ENCODE results near the gene PSIP1.

Gene PSIP1

DNA sequence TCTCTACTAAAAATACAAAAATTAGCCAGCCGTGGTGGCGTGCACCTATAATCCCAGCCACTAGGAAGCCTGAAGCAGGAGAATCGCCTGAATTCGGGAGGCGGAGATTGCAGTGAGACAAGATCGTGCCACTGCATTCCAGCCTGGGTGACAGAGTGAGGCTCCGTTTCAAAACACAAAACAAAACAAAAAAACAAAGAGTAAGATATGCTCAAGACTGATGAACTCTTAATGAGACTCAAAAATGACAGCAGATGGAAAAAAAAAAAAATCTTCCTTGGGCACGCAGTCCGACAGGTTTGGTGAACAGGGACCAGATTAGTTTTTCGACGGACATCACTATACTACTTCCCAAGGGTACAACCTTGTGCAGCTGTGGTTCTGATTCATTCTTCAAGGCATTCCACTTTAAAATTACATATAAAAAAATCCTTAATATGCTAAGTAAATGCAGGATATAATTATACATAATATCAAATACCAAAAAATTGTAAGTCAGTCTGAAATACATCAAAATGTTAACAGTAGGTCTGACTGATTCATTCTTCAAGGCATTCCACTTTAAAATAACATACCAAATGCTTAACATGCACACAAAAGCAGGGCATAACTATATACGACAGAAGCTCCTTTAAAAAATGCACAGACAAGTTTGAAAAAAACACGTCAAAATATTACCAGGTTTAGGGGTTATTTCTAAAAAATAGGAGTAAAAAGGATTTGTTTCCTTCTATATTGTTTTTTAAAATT lies 12.3 kb downstream of the PSIP1 start:
- Histone ChIP-seq H3K4me3 (no peak overlapping the region), H3K9ac (ENCODE audit: insufficient read length) (no peak overlapping the region), H3K27ac (no peak overlapping the region), H3K36me3 (ENCODE audit: insufficient read depth, low read length) (peaks cover 96% of the 10 kb centered on the region), H3K9me3 (ENCODE audit: low read depth, low read length) (peaks cover 8% of the 10 kb centered on the region; the same call in 1 of the 2 replicates)
- DNase-seq (ENCODE audit: low read depth, low spot score) = no peak
- no peak for TF ChIP-seq FOXP2 (optimal IDR thresholded peaks at IDR 0.05; ENCODE audit: control extremely low read depth, extremely low read length, insufficient read depth)
- TF ChIP-seq POLR2AphosphoS5 (IDR thresholded peaks at IDR 0.05; ENCODE audit: borderline replicate concordance, low read depth, low read length) = no peak
- no peak for TF ChIP-seq EZH2 (IDR thresholded peaks at IDR 0.05)

DNA sequence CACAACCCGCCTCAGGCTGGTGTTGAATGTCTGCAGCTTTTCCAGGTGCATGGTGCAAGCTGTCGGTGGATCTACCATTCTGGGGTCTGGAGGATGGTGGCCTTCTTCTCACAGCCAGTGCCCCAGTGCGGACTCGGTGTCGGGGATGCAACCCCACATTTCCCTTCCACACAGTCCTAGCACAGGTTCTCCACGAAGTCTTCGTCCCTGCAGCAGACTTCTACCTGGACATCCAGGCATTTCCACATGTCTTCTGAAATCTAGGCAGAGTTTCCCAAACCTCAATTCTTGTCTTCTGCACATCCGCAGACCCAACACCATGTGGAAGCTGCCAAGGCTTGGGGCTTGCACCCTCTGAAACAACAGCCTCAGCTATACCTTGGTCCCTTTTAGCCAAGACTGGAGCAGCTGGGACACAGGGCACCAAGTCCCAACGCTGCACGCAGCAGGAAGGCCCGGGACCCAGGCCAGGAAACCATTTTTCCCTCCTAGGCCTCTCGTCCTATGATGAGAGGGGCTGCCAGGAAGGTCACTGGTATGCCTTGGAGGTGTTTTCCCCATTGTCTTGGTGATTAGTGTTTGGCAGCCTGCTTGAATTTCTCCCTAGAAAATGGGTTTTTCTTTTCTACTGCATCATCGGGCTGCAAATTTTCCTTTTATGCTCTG lies 18.2 kb downstream of the PSIP1 start:
- Histone ChIP-seq H3K4me3 (no peak overlapping the region), H3K36me3 (ENCODE audit: insufficient read depth, low read length) (peaks cover 96% of the 10 kb centered on the region), H3K9me3 (ENCODE audit: low read depth, low read length) (0 out of 2 replicates have a peak, but pooled peaks cover 13% of the 10 kb centered on the region), H3K27ac (no peak overlapping the region), H3K9ac (ENCODE audit: insufficient read length) (no peak overlapping the region)
- no peak for DNase-seq (ENCODE audit: low read depth, low spot score)
- TF ChIP-seq POLR2AphosphoS5 (IDR thresholded peaks at IDR 0.05; ENCODE audit: borderline replicate concordance, low read depth, low read length) = no peak

DNA sequence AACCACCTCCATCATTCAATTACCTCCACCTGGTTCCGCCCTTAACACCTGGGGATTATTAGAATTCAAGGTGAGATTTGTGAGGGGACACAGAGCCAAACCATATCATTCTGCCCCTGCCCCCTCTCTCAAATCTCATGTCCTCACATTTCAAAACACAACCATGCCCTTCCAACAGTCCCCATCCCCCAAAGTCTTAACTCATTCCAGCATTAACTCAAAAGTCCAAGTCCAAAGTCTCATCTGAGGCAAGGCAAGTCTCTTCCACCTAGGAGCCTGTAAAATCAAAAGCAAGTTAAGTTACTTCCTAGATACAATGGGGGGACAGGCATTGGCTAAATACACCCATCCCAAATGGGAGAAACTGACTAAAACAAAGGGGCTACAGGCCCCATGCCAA lies 18.8 kb downstream of the PSIP1 start:
- DNase-seq (ENCODE audit: low read depth, low spot score) = no peak
- Histone ChIP-seq H3K27ac (no peak overlapping the region), H3K36me3 (ENCODE audit: insufficient read depth, low read length) (peaks cover 96% of the 10 kb centered on the region), H3K4me3 (no peak overlapping the region), H3K9ac (ENCODE audit: insufficient read length) (no peak overlapping the region), H3K9me3 (ENCODE audit: low read depth, low read length) (0 out of 2 replicates have a peak, but pooled peaks cover 11% of the 10 kb centered on the region)
- TF ChIP-seq FOXP2 (optimal IDR thresholded peaks at IDR 0.05; ENCODE audit: control extremely low read depth, extremely low read length, insufficient read depth) (no peak), POLR2AphosphoS5 (IDR thresholded peaks at IDR 0.05; ENCODE audit: borderline replicate concordance, low read depth, low read length) (no peak), EZH2 (IDR thresholded peaks at IDR 0.05) (no peak)

DNA sequence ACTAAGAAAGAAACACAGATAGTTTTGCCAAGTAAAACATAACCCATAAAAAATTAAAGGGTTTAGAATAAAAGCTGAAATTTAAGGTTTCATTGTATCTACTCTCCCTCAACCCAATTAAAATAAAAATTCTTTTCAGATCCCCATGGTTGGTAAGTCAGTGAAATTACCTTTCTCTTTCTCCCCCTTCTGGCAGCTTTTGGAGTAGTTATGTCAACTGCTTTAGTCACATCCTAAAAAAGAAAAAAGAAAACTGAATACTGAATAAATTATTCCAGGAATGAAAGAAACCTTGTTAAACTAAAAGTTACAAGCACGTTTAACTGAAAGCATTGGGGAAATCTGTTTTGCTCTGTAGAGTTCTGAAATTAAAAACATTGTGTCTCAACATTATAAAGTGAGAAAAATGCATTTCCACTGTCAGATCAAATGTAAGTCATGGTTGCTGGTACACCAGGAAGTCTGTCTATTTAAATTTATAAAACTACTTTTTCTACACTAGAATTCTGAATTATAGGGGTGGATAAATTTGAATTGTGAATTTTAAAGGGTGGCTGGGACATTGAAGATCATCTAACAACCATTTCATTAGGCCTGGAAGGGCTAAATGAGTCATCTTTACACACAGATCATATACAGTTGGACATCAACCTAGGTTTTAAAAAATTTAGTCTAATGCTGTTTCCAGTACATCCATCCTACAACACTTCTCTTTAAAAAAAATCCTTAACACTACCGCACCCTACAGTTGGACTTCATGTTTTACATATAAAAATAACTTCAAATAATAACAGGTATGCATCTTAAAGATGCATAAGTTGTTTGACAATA lies 24.7 kb downstream of the PSIP1 start:
- Histone ChIP-seq H3K4me3 (no peak overlapping the region), H3K27ac (peak overlapping the region; percentile 43; the same call in 1 of the 2 replicates), H3K9me3 (ENCODE audit: low read depth, low read length) (no peaks in the 10 kb centered on the region), H3K36me3 (ENCODE audit: insufficient read depth, low read length) (peaks cover 87% of the 10 kb centered on the region), H3K9ac (ENCODE audit: insufficient read length) (peak overlapping the region; percentile 8)
- no peak for DNase-seq (ENCODE audit: low read depth, low spot score)
- TF ChIP-seq POLR2AphosphoS5 (IDR thresholded peaks at IDR 0.05; ENCODE audit: borderline replicate concordance, low read depth, low read length) = no peak
- TF ChIP-seq EZH2 (IDR thresholded peaks at IDR 0.05) = no peak
- TF ChIP-seq FOXP2 (optimal IDR thresholded peaks at IDR 0.05; ENCODE audit: control extremely low read depth, extremely low read length, insufficient read depth) = no peak

DNA sequence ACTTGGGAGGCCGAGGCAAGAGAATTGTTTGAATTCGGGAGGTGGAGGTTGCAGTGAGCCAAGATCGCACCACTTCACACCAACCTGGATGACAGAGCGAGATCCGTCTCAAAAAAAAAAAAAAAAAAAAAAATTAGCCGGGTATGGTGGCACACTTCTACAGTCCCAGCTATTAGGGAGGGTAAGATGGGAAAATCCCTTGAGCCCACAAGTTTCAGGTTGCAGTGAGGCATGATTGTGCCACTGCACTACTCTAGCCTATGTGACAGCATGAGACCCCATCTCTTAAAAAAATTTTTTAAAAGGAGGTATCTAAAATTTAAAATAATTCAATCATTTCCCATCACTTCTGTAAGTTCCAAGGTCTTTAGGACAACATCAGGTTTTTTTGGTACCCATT lies 26.0 kb downstream of the PSIP1 start:
- H3K36me3 ChIP-seq (ENCODE audit: insufficient read depth, low read length) = peaks cover 88% of the 10 kb centered on the region
- TF ChIP-seq POLR2AphosphoS5 (IDR thresholded peaks at IDR 0.05; ENCODE audit: borderline replicate concordance, low read depth, low read length) = no peak
- TF ChIP-seq EZH2 (IDR thresholded peaks at IDR 0.05) = no peak
- no peak for TF ChIP-seq FOXP2 (optimal IDR thresholded peaks at IDR 0.05; ENCODE audit: control extremely low read depth, extremely low read length, insufficient read depth)

DNA sequence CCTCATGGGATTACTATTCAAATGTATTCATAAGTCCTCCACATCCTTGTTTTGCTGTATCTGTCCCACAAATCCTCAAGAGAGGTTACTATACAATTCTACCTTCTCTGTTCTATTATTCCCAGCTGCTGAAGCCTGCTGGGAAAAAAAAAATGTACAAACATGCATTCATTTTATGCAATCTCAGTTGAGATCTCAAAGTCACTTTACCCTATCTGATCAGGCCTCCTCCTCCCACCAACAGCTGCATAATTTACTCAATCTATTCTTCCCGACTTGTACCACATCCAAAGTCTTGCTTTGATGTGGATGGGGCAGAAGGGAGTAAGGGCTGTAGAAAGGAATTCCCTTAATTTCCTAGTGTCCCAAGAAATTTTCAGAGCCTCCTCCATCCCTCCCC lies 28.6 kb downstream of the PSIP1 start:
- no peak for DNase-seq (ENCODE audit: low read depth, low spot score)
- Histone ChIP-seq H3K9me3 (ENCODE audit: low read depth, low read length) (no peaks in the 10 kb centered on the region), H3K4me3 (no peak overlapping the region), H3K27ac (peak overlapping the region; percentile 37; the same call in 1 of the 2 replicates), H3K9ac (ENCODE audit: insufficient read length) (no peak overlapping the region), H3K36me3 (ENCODE audit: insufficient read depth, low read length) (peaks cover 85% of the 10 kb centered on the region)
- TF ChIP-seq POLR2AphosphoS5 (IDR thresholded peaks at IDR 0.05; ENCODE audit: borderline replicate concordance, low read depth, low read length) (no peak), FOXP2 (optimal IDR thresholded peaks at IDR 0.05; ENCODE audit: control extremely low read depth, extremely low read length, insufficient read depth) (no peak), EZH2 (IDR thresholded peaks at IDR 0.05) (no peak)

More for the DNA sequence above, 26.0 kb downstream of the PSIP1 start:
- no peak for DNase-seq (ENCODE audit: low read depth, low spot score)
- Histone ChIP-seq H3K27ac (no peak overlapping the region), H3K4me3 (no peak overlapping the region), H3K9me3 (ENCODE audit: low read depth, low read length) (no peaks in the 10 kb centered on the region), H3K9ac (ENCODE audit: insufficient read length) (no peak overlapping the region)

DNA sequence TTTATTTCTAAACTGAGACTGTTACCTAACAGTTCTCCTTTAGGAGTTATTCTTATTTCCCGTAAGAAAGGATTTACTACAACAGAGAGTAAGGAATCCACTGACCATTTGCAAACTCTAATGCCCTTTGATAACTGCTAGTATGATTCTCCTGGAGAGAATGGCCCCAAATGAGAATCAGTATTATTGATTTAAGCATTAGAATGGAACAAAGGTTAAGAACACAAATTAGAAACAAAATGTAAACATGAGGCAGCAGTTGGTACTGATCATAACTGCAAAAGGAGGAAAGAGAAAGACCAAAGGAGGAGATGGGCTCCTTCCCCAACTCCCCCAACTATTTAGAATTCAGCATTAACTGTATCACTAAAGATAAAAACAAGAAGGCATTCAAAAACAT lies 30.7 kb downstream of the PSIP1 start:
- Histone ChIP-seq H3K9me3 (ENCODE audit: low read depth, low read length) (no peaks in the 10 kb centered on the region), H3K36me3 (ENCODE audit: insufficient read depth, low read length) (peaks cover 88% of the 10 kb centered on the region), H3K4me3 (no peak overlapping the region), H3K27ac (peak overlapping the region; percentile 17; the same call in 1 of the 2 replicates), H3K9ac (ENCODE audit: insufficient read length) (no peak overlapping the region)
- no peak for TF ChIP-seq EZH2 (IDR thresholded peaks at IDR 0.05)
- no peak for TF ChIP-seq POLR2AphosphoS5 (IDR thresholded peaks at IDR 0.05; ENCODE audit: borderline replicate concordance, low read depth, low read length)
- TF ChIP-seq FOXP2 (optimal IDR thresholded peaks at IDR 0.05; ENCODE audit: control extremely low read depth, extremely low read length, insufficient read depth) = no peak
- DNase-seq (ENCODE audit: low read depth, low spot score) = no peak

All from SK-N-MC (cell line).